Smooth muscle cell of the pulmonary artery (primary cell): Measurements from ENCODE around the gene NDUFA8. TPM values are rescaled to one million over a fixed set of nuclear protein-coding genes. Genes with fewer than 3 reads are reported as not detected.

Source experiments
- total RNA-seq: library from RNA; depleted of rRNA; stranded (reverse); fragments of >200 nt; gene quantifications from 2 replicates; pipeline ENCODE4 v1.2.3, GENCODE V29; 2014

NDUFA8 gene
- total RNA-seq: 27.7 and 37.6 TPM in 2 replicates

DNA sequence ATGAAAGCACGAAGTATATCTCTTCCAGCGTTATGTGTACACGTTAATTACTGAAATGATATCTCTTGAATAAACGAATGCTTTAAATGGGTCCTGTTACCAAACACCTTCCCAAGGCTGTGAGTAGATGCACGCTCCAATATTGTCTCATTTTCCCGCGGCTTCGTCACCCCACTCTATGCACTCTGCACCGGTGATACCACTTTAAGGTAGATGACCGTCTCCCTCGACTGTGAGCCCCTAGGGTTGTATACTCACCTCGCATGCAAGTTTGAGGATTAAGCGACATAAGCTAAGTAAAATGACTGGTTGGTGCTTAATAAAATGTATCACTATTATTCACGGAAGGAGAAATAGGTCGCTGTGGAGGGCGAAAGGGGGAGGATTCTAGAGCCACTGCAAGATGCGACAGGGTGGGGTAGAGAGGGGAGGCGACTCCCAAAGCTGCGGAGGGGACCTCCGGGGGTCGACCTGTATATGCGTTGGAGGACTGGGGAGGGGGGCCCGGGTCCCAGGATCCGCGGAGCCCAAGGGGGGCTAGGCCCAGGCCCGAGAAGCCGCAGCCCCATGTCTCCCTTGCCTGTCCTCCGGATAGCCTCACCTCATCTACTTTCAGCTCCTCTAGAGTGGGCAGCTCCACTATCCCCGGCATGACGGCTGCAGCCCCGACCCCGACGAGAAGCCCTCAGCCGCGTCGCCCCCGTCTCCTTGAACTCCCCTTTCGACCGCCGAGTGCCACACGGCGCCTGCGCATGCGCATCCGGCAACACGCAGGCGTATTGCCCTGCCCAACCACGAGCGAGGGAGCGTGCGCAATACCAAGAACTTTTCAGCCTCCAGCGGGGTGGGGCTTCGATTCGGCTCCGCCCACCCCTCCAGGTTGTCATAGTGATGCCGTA is at the start of gene NDUFA8, which contains the start of gene MORN5:
Gene NDUFA8, minus strand, starts transcription at position 754 of the 899 bp plus-strand sequence. Its CDS starts 102 bp downstream, at position 652.
Gene MORN5, plus strand, starts transcription at position 883 of the 899 bp plus-strand sequence. CDS start 65 bp downstream, outside the sequence.

Other genes with a start within 250 kb of the NDUFA8 start
- 4.6 and 5.2 TPM in 2 replicates for gene TTLL11, start 66.5 kb downstream of the NDUFA8 start, total RNA-seq
- gene MORN5, start 129 bp upstream of the NDUFA8 start, total RNA-seq: not detected in 2 replicates
- not detected in 2 replicates for gene LHX6, start 69.2 kb upstream of the NDUFA8 start, total RNA-seq
- gene RBM18, start 105.1 kb upstream of the NDUFA8 start, total RNA-seq: 9.9 and 12.6 TPM in 2 replicates
- 23.6 and 29.2 TPM in 2 replicates for gene MRRF, start 105.1 kb upstream of the NDUFA8 start, total RNA-seq
- 93.5 and 257 TPM in 2 replicates for gene PTGS1, start 211.2 kb upstream of the NDUFA8 start, total RNA-seq